ENCODE results near the gene AKR1A1.
A peak's percentile ranks its signal among the peaks of the same experiment; 100 is the strongest.
"Not testable (repeated sequence)": the region's sequence is repeated elsewhere in the genome, so short reads cannot be mapped to it uniquely, and the experiment has no call there.

The AKR1A1 gene

DNA sequence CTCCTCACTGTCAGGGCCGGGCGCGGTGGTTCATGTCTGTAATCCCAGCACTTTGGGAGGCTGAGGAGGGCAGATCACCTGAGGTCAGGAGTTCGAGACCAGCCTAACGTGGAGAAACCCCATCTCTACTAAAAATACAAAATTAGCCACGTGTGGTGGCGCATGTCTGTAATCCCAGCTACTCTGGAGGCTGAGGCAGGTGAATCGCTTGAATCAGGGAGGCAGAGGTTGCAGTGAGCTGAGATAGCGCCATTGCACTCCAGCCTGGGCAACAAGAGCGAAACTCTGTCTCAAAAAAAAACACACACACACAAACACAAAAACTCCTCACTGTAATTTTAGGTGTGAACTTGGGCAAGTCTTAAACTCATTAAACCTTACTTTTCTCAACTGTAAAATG is 26.7 kb upstream of the AKR1A1 start:
- FAIRE-seq = not testable (repeated sequence)

GRCh38 chr1:45526135-45526644 is 24.4 kb upstream of the AKR1A1 start:
- no peak for FAIRE-seq

DNA sequence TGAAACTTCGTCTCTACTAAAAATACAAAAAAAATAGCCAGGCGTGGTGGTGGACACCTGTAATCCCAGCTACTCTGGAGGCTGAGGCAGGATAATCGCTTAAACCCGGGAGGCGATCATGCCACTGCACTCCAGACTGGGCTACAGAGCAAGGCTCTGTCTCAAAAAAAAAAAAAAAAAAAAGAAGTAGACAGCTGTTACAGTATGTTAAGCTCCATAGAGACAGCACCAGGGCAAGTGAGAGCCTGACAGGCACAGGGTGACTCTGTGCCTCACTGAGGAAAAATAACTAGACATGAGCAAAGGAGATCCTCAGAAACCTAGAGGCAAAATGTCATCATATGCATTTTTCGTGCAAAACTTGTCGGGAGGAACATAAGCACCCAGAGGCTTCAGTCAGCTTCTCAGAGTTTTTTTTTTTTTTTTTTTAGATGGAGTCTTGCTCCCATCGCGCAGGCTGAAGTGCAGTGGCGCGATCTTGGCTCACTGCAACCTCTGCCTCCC is 19.9 kb upstream of the AKR1A1 start:
- no peak for FAIRE-seq

GRCh38 chr1:45531873-45532272 is 18.8 kb upstream of the AKR1A1 start:
- no peak for FAIRE-seq

DNA sequence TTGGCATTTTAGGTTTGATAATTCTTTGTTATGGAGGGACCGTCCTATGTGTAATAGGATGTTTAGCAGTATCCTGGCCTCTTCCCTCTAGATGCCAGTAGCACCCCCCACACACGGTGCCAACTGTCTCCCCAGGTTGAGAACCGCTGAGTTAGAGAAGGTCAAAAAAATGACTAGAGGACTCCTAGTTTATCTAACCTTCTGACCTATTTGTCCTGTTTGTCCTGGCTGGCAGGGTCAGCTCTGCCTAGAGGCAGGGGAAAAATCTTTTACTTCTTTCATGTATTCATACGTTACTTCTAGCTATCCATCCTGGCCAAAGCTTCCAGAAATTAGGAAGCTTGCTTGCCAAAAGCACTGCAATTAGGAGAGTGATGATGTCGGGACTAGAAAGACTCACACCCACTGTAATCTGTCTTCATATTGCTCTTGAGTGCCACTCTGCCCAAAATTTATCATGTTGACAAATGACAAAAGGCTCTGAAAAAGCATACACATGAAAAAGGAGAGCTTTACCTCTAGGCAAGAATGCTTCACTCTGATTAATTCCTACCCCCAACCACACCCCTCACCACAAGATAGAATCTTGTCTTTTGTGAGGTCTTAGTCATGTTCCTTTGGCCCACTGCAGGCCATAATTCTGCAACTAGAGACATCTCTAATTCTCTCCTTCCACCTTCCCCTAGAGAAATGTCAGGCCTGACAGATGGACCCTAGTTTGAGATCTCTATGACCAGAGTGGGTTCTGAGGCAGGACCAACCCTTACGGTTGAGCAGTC is 14.4 kb upstream of the AKR1A1 start:
- FAIRE-seq = no peak

DNA sequence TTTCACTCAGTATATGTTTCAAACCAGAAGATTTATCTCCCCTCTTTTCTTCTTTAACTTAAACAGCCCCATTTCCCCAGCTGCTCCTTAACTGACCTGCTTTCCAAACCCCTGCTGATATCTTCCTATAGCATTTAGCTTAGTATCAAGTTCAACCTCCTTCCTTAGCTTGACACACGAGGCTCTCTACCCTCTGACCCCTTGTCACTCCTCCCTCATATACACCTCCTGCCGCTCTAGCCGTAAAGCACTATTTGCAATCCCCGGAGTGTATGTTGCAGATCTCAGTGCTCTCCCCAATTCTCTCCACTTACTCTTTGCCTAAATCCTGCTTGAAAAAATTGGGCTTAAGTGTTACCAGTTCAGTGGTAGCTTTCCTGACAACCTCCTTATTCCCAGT is 13.7 kb upstream of the AKR1A1 start:
- no peak for FAIRE-seq

DNA sequence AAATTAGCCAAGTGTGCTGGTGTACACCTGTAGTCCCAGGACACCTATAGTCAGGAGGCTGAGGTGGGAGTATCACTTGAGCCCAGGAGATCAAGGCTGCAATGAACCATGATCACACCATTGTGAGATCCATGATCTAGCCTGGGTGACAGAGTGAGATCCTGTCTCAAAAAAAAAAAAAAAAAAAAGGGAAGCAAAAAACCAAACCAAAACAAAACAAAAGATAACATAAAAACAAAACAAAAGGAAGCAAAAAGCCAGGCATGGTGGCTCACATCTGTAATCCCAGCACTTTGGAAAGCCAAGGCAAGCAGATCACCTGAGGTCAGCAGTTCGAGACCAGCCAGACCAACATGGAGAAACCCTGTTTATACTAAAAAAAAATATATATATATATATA is 9.4 kb upstream of the AKR1A1 start:
- FAIRE-seq = no peak

GRCh38 chr1:45542591-45542990 is 8.0 kb upstream of the AKR1A1 start:
- FAIRE-seq = no peak

DNA sequence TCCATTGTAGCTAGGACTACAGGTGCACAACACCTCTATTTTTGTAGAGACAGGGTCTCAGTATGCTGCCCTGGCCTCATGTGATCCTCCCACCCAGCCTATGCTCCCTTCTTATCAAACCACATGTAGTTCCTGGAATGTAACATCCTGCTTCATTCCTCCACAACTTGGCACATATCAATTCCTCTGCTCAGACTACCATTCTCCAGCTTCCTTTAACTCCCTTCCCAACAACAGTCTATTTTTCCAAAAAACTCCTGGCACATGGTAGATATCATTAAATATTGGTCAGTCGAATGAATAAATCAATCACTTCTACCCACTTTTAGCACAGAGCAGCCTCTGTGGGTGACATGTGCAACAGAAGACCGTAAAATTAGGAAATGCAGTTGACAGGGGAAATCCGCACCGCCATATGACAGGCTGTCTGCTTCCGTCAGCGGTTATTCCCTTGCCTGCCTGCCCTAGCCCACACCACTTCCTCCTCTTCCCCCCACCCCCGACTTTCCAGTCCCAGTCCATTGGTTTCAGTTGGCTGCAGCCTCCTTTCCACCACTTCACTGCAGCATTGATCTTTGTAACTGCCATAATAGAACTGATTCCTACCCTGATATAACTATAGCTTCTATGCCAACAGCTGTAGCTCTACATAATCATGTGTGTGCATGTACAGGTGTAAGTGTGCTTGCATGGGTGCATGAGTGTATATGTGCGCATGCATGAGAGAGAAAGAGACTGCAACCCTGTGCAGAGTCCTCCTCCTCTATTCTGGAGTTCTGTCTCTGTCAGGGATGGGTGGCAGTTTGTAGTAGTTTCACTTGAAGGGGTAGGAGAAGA is 6.8 kb upstream of the AKR1A1 start:
- FAIRE-seq = no peak

- no peak for FAIRE-seq
Measured at GRCh38 chr1:45544530-45544929, 6.1 kb upstream of the AKR1A1 start.

- no peak for FAIRE-seq
Measured at GRCh38 chr1:45545019-45545493, 5.6 kb upstream of the AKR1A1 start.

DNA sequence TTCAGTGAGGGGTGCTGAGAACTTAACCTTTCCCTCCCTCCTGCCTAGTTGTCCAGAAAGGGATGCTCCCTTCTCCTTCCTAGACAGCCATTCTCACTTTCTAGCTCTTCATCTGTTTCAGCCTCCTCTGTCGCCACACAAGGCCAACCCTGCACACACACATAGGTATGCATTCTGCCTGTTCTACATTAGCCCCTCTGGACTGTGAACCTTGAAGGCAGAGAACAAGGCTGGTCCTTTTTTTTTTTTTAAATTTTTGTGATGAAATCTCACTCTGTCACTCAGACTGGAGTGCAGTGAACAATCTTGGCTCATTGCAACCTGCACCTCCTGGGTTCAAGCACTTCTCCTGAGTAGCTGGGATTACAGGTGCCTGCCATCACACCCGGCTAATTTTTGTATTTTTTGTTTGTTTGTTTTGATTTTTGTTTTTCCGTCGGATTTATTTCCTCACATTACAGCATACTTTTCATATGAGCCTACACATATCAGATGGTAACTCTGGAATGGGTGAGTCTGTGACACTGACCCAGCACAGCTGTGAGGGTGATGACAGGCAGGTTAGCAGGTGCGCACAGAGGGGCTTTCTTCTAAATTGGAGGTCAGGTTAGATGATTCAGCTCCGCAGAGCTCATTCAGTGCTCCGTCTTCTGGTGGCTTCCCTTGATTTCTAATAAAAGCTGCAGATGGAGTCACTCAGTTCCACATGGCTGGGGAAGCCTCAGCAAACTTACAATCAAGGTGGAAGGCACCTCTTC is 4.9 kb upstream of the AKR1A1 start:
- FAIRE-seq = no peak

DNA sequence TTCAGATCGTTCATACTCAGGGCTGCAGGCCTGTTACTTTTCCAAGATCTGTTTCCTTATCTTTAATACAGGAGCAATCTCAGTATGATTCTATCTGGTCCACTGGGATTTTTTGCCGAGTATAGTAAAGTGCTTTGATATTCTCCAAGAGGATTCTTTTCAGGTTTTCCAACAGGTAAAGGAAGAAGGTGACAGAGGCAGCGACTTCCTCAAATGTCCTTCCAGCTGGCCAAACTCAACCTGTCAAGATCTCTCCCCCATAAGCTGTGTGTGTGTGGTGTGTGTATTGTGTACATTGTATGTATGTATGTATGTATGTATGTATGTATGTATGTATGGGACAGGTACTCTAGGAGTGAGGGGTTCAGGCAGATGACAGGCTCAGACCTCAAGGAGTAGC is 1.1 kb downstream of the AKR1A1 start:
- FAIRE-seq = no peak

DNA sequence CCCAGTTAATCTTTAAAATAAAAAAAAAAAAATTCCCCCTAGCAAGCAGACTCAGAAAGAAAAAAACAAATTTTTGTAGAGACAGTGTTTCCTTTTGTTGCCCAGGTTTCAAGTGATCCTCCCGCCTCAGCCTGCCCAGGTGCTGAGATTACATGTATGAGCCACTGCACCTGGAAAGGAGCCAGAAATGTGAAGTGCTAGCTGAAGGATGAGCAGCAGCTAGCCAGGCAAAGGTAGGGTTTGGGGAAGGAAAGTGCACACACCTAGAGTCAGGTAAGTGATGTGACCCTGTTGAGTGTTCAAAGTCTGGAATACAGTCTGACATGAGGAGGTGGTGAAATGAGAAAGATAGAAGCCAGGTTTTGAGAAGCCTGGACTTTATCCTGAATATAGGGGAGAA is 1.7 kb downstream of the AKR1A1 start:
- FAIRE-seq = no peak

DNA sequence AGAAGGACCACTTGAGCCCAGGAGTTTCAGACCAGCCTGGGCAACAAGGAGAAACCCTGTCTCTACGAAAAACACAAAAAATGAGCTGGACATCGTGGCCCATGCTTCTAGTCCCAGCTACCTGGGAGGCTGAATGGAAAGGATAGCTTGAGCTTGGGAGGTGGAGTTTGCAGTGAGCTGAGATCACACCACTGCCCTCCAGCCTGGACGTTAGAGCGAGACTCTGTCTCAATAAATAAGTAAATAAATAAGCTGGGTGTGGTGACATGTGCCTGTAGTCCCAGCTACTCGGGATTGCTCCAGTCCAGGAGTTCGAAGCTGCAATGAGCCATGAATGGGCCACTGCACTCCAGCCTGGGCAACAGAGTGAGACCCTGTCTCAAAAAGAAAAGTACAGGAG is 3.6 kb downstream of the AKR1A1 start:
- FAIRE-seq = no peak

- FAIRE-seq = no peak
Measured at GRCh38 chr1:45557422-45557944, 6.9 kb downstream of the AKR1A1 start.

DNA sequence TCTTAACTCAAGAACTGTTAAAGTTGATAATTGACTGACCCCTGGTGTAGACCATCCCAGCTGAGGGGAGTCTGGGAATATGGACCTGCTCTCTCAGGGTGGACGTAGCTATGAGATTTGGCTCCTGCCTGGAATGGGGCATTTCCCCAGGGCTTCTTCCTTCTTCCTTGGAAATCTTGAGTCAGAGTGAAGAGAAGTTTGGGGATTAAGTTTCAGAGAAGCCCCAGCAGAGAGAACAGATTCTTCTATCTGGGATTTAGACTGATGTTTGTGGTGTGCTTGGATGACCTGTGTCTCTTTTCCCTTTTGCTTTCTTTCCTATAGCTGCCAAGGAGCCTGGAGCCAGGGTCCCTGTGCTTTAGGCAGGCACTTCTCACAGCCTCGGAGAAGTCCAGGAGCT is 13.2 kb downstream of the AKR1A1 start:
- FAIRE-seq = no peak

- FAIRE-seq = no peak
Measured at GRCh38 chr1:45566722-45567121, 16.1 kb downstream of the AKR1A1 start.

DNA sequence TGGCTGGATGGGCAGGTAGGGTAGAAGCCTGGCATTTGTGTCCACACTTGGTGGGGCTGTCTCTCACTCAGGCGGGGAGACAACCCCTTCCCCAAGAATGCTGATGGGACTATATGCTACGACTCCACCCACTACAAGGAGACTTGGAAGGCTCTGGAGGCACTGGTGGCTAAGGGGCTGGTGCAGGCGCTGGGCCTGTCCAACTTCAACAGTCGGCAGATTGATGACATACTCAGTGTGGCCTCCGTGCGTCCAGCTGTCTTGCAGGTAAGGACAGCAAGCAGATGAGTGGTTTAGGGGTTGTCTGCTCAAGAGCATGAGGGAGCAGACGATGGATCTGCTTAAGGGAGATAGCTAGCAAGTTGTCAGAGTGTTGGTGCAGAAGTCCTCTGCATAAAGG is 17.3 kb downstream of the AKR1A1 start:
- no peak for FAIRE-seq

DNA sequence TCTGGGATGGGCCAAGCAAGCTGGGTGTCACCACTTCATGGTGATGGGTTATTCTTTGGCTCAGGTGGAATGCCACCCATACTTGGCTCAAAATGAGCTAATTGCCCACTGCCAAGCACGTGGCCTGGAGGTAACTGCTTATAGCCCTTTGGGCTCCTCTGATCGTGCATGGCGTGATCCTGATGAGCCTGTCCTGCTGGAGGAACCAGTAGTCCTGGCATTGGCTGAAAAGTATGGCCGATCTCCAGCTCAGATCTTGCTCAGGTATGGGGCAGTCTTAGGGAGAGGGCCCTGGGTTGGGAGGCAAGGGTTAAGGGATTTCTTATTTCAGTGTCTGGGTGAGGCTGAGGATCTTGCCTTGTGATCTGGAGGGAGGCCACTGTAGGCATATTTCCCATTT is 17.8 kb downstream of the AKR1A1 start:
- FAIRE-seq = no peak

- no peak for FAIRE-seq
Measured at GRCh38 chr1:45569571-45569961, 18.9 kb downstream of the AKR1A1 start.

DNA sequence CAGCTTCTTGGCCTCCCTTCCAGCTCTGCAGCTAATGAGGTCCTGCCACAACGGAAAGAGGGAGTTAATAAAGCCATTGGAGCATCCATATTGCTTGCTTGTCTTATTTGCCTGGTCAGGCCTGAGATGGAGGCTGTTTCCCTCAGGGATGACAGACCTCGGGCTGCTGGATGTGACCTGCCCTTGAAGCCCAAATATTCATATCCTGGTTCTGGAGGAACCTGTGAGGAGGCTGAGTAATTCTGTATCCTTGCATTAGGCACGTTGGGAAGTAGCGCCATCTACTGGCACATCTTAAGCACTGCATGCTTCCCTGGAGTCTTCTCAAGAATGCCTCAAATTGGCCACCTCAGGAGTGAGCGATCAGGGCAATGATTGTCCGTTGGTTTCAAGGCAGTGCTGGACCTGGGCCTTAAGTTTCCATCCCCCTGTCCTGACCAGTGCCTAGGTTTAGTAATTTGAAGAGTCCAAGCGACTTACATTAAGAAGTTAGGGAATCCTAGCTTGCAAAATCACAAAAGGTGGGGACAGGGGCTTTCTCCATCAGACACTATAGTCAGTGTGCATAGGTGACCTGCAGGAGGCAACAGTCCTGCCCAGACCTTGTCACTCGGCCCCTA is 19.4 kb downstream of the AKR1A1 start:
- FAIRE-seq = peak; percentile 69
